Adrenal gland (tissue), 12 donors: ENCODE results near the gene SH2D1A. TPM values are rescaled to one million over a fixed set of nuclear protein-coding genes. Genes with fewer than 3 reads are reported as not detected.

Source experiments
- DNase-seq, 7 donors: peaks; one replicate each; pipeline ENCODE4 v3.0.0-alpha.2; 2019 to 2020
- H3K27ac ChIP-seq, 5 donors: fragments of 200-600 bp; sonication (generic) in 4 of 5; 1 replicate in 3 of 5; 2 replicates in 2 of 5; pipeline versions ENCODE4 v1.5.1 to v1.8.0; 2016 to 2020; ENCODE audit warnings: mild to moderate bottlenecking in 1 of 5
- H3K27me3 ChIP-seq: fragments of 200-600 bp; 2 replicates; pipeline ENCODE4 v1.8.0; 2021
- H3K36me3 ChIP-seq, 2 donors: fragments of 200-600 bp; replicated peaks in 1 of 2; 1 replicate in 1 of 2; 2 replicates in 1 of 2; pipeline versions ENCODE4 v1.5.1 to v1.8.0; 2018 to 2022
- H3K4me1 ChIP-seq, 2 donors: fragments of 200-600 bp; replicated peaks in 1 of 2; 1 replicate in 1 of 2; 2 replicates in 1 of 2; pipeline versions ENCODE4 v1.5.1 to v1.8.0; 2018 to 2021
- H3K4me3 ChIP-seq, 4 donors: fragments of 200-600 bp; sonication (generic) in 3 of 4; one replicate each; pipeline ENCODE4 v1.5.1; 2016 to 2018
- H3K9me3 ChIP-seq, 3 donors: fragments of 200-600 bp; sonication (generic) in 1 of 3; replicated peaks in 1 of 3; 1 replicate in 2 of 3; 2 replicates in 1 of 3; pipeline versions ENCODE4 v1.5.1 to v1.8.0; 2016 to 2021
- POLR2A ChIP-seq, 2 donors: fragments of 450-650 bp; IDR thresholded peaks; one replicate each; pipeline ENCODE4 v1.6.1; 2017; ENCODE audit warnings: antibody characterized with exemption in 2 of 2, mild to moderate bottlenecking in 2 of 2, moderate library complexity in 1 of 2
- WGBS, 4 donors: extraction: QIAGEN DNeasy Blood & Tissue Kit in 2 of 4; methylation state at CpG; one replicate each; pipeline versions ENCODE4 v1.1.5 to v1.1.7; 2013 to 2017; 5-methylcytosine and 5-hydroxymethylcytosine counted together
- intact Hi-C, 2 donors: fragments of 100-400 bp; cut with DNase I; formaldehyde crosslinking; loops; one replicate each; pipeline versions ENCODE4 v1.14.1 to v1.15.0; 2022 to 2023
- polyA plus RNA-seq, 3 donors: library from polyadenylated mRNA; stranded (reverse); fragments of 200-250 nt in 2 of 3; fragments of 350-450 nt in 1 of 3; fragmentation: Illumina TruSeq in 1 of 3; extraction: RNeasy Lipid Tissue Mini Kit (QIAGEN cat#74804) in 1 of 3; gene quantifications; one replicate each; pipeline ENCODE4 v1.2.3, GENCODE V29; 2013 to 2014
- total RNA-seq, 9 donors: library from RNA; depleted of rRNA in 4 of 9; stranded (reverse); fragments of >200 nt in 4 of 9; fragments of 120-200 nt in 1 of 9; fragmentation: NEBNext Ultra II Directional in 1 of 9; extraction: Animal tissue kit (Norgen Biotek cat#: 25700) in 1 of 9; gene quantifications; one replicate each; pipeline versions ENCODE4 v1.1.0 to v1.2.4, GENCODE V29; 2013 to 2023
- TF ChIP-seq, protein P1 (sequence below), 6 experiments: fragments of 450-650 bp in 4 of 6; fragments of 200-600 bp in 2 of 6; sonication (generic) in 1 of 6; IDR thresholded peaks; 1 replicate in 5 of 6; 2 replicates in 1 of 6; pipeline versions ENCODE4 v1.5.1 to v1.8.0; 2016 to 2021; ENCODE audit warnings: antibody characterized with exemption in 6 of 6, mild to moderate bottlenecking in 2 of 6, moderate library complexity in 1 of 6
- donor health status: healthy with polysubstance abuse.
- donor health status: Bipolar disorder and iron deficiency.
- donor health status: DM: yes; HTN: yes; CAD: no.
- donor health status: DM: no; HTN: no; CAD: no.
- donor health status: DM: no; HTN: no; CAD: no.
- donor health status: DM: yes; HTN: yes; CAD: no.

The SH2D1A gene
- total and polyA plus RNA-seq, 12 donors: 0.06 to 1.4 (median 0.40) TPM; not detected in 3

DNA sequence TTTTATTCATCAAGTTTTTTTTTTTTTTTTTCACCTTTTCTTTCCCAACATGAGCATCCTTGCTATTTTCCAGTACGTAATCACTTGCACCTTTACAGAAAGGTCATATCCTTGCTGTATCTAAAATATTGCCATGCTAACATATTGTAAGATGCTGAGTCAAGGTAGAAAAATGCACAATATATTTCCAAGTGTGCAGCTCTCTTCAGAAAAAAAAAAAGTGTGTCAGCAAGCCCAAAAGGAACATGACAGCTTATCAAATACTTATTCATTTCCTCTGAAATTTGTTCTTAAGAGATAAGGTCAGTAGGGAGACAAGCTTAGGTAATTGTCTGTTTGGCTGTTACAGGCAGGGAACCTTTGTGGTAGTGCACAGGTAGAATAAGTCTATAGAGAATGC lies 27.0 kb downstream of the SH2D1A start:
- TF ChIP-seq, protein P1, sequence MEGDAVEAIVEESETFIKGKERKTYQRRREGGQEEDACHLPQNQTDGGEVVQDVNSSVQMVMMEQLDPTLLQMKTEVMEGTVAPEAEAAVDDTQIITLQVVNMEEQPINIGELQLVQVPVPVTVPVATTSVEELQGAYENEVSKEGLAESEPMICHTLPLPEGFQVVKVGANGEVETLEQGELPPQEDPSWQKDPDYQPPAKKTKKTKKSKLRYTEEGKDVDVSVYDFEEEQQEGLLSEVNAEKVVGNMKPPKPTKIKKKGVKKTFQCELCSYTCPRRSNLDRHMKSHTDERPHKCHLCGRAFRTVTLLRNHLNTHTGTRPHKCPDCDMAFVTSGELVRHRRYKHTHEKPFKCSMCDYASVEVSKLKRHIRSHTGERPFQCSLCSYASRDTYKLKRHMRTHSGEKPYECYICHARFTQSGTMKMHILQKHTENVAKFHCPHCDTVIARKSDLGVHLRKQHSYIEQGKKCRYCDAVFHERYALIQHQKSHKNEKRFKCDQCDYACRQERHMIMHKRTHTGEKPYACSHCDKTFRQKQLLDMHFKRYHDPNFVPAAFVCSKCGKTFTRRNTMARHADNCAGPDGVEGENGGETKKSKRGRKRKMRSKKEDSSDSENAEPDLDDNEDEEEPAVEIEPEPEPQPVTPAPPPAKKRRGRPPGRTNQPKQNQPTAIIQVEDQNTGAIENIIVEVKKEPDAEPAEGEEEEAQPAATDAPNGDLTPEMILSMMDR (IDR thresholded peaks at IDR 0.05): no peak
- no peak for TF ChIP-seq POLR2A (IDR thresholded peaks at IDR 0.05)
- Histone ChIP-seq H3K4me3 (no peak overlapping the region), H3K4me1 (no peaks in the 10 kb centered on the region), H3K9me3 (no peaks in the 10 kb centered on the region), H3K27ac (no peak overlapping the region), H3K36me3 (no peaks in the 10 kb centered on the region), H3K27me3 (peaks cover 8% of the 10 kb centered on the region)
- 51 to 75% (median 58%) methylated on average over 1 of the region's 1 CpG for WGBS, 4 donors
- intact Hi-C loops: no loop called here
- DNase-seq: no peak

DNA sequence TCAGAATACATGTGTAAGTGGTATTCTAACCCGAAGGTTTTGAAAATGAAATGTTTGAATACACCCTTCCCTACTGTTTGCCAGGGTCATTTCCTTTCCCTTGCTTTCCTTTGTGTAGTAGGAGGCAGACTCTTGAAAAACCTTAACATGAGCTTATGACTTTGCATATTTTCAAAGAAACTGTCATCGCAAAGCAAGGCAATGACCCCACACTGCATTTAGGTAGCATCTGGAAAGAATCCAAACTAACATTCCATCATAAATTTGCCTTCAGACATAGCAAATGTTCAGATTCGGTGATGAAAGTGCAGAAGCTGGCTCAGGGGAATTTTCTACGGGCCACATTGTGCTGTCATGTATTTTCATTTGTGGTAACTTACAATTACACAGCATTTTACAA lies 32.3 kb downstream of the SH2D1A start:
- Histone ChIP-seq H3K4me1 (no peaks in the 10 kb centered on the region), H3K9me3 (no peaks in the 10 kb centered on the region), H3K27ac (no peak overlapping the region), H3K36me3 (no peaks in the 10 kb centered on the region), H3K4me3 (no peak overlapping the region), H3K27me3 (peaks cover 6% of the 10 kb centered on the region)
- no peak for DNase-seq
- no peak for TF ChIP-seq POLR2A (IDR thresholded peaks at IDR 0.05)
- TF ChIP-seq, protein P1 (IDR thresholded peaks at IDR 0.05): no peak
- WGBS, 4 donors: 46 to 70% (median 51%) methylated on average over 3 to 4 of the region's 4 CpGs
- intact Hi-C loops: no loop called here

DNA sequence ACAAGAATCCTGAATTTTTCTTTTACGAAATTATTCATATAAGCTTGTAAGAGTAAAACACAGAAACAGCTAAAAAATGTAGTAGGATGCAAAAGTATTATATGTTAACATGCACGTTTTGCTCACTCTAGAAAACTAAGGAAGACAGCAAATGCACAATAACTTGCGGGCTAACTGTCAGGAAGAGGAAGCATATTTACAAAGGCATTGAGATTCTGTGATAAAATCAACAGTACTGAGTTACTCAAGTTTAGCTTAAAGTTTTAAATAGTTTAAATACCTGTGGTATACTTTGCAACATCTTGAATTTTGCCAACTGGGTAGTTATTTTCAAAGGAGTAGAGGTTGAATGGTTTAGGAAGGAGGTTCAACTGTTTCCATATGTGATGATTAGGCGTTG lies 37.0 kb downstream of the SH2D1A start:
- H3K27me3 ChIP-seq: peaks cover 11% of the 10 kb centered on the region
- H3K4me1 ChIP-seq: no peaks in the 10 kb centered on the region
- H3K36me3 ChIP-seq: no peaks in the 10 kb centered on the region
- 63 to 73% (median 69%) methylated on average over 4 of the region's 4 CpGs for WGBS, 4 donors
- DNase-seq: no peak
- H3K9me3 ChIP-seq: no peaks in the 10 kb centered on the region
- no peak overlapping the region for H3K27ac ChIP-seq
- no peak overlapping the region for H3K4me3 ChIP-seq
- intact Hi-C loops: no loop called here
- TF ChIP-seq, protein P1 (IDR thresholded peaks at IDR 0.05): no peak
- TF ChIP-seq POLR2A (IDR thresholded peaks at IDR 0.05): no peak

DNA sequence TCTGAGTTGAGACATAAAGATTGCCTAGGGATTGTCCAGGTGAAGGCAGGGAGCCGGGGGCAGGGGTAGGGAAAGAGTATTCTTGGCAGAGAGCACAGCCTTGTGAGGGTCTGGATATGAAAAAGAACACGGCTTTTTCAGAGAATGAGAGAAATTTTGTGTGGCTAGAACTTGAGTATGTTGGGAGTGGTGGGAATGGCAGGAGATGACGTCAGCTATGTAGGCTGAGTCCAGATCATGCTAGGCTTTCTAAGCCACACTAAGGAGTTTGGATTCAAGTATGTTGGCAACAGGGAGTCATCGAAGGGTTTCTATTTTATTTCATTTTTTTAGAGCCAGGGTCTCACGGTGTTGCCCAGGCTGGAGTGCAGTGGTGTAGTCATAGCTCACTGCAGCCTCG lies 40.0 kb downstream of the SH2D1A start:
- Histone ChIP-seq H3K9me3 (no peaks in the 10 kb centered on the region), H3K27me3 (peaks cover 7% of the 10 kb centered on the region), H3K4me3 (no peak overlapping the region), H3K36me3 (no peaks in the 10 kb centered on the region), H3K27ac (no peak overlapping the region), H3K4me1 (no peaks in the 10 kb centered on the region)
- 66 to 86% (median 71%) methylated on average over 5 to 6 of the region's 6 CpGs for WGBS, 4 donors
- intact Hi-C loops: no loop called here
- DNase-seq: no peak
- no peak for TF ChIP-seq POLR2A (IDR thresholded peaks at IDR 0.05)
- TF ChIP-seq, protein P1 (IDR thresholded peaks at IDR 0.05): no peak
